ENCODE measurements around the gene STON2. TPM values are rescaled to one million over a fixed set of nuclear protein-coding genes. Genes with fewer than 3 reads are reported as not detected.
A peak's percentile ranks its signal among the peaks of the same experiment; 100 is the strongest.
"Not testable (repeated sequence)": the region's sequence is repeated elsewhere in the genome, so short reads cannot be mapped to it uniquely, and the experiment has no call there.

Gene STON2
- polyA plus RNA-seq, 1 donor, result 62.3 TPM

DNA sequence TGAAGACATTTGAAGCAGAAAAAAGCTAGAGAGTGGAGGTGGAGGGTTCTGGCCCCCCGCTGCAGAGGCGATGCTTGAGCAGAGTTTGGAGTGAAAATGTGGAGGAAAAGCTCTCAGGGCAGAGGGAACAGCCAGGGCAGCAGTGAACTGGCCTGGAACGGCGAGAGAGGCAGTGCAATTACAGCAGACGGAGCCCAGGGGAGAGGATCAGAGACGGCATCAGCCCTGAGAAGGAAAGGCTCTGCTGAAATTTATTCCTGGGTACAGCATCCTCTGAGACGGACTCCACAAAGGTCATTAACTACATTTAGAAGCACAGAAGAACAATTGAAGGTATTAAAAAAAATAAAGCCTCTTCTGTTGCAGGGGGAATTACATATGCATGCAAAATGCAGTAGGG is 14.2 kb downstream of the STON2 start:
- DNase-seq, result no peak

DNA sequence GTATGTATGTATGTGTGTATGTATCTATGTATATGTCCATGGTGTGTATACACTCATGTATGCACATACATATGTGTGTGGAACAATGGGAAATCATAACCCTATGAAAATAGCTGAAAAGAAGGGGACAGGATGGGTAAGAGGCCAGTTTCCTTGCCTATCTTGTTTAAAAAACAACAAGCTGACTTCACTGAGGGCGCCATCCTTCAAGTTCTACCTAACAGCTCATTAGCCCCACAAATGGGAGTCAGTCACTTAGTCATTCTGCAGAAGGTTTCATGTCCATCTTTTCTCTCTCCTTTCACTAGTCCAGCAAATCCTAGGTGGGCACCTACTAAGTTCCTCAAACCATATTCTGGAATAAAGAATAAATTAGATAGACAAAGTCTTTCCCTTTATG is 14.7 kb downstream of the STON2 start:
- no peak for DNase-seq

DNA sequence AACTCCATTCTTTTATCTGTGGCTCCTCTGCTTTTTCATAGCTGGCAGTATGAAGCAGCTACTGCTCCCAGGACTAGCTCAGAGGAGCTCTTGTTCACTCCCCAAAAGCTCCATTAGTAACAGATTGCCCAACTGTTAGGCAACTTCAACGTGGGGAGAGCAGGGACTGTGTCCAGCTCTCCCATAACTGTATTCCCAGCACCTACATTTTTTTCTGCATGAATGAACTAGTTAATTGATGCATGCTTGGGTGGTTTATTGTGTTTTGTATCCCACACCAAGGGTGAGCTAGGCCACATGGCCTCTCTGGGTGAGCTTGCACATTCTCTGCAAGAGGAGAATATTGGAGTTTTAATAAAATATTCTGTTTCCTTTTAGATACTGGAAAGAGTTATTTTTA is 15.2 kb downstream of the STON2 start:
- peak; percentile 57 for DNase-seq

DNA sequence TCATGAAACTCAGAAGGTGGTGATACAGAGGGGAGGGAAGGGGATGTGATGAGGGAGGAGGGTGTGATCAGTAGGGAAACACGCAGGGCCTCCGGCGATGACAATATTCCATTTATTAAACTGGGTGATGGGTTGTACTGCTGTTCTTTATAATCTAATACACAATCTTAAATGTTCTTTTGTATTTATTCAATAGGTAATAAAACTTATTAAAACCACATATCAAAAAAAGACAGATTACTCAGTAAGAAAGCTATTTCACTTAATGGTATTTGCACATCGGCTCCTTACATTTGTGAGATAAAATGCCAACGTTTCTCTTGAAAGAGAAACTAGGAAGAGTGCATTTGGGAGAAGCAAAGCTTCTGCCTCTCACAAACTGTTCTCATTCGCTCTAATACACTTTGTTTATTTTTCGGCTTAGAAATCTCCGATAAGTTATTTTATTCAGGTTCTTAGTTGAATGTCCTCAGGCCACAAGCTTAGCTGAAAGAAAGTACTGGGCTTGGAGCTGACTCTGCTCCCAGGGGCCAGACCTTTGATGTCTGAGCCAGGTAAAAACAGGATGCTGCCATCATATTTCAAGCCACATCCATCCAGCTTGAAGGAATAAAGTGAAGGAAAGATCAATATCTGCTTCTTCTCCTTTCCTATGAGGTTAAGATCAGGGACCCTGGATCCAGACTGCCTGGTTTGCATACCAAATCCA is 17.5 kb downstream of the STON2 start:
- no peak for DNase-seq

DNA sequence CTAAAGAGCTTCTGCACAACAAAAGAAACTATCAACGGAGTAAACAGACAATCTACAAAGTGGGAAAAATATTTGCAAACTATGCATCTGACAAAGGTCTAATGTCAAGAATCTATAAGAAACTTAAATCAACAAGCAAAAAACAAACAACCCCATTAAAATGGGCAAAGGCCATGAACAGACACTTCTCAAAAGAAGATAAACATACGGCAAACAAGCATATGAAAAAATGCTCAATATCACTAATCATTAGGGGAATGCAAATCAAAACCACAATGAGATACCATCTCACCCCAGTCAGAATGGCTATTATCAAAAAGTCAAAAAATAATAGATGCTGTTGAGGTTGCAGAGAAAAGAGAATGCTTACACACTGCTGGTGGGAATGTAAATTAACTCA is 20.1 kb downstream of the STON2 start:
- DNase-seq, result not testable (repeated sequence)

DNA sequence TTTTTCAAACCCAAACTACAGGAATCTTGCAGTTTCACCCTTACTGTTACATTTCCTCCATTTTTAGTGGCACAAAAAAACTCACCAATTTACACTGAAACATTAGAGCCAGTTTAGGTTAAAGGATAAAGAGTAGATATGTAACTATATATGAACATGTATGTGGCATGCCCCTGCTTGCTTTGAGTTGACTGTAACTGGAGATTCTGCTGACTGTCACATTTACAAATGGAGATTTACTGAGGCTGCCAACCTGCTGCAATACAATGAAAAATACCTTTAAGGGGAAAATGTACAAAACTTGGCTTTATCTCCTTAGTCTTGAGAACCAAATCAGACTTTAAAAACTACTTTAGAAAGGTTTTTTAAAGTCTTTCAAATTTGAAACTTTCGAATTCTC is 28.3 kb downstream of the STON2 start:
- DNase-seq, result no peak

DNA sequence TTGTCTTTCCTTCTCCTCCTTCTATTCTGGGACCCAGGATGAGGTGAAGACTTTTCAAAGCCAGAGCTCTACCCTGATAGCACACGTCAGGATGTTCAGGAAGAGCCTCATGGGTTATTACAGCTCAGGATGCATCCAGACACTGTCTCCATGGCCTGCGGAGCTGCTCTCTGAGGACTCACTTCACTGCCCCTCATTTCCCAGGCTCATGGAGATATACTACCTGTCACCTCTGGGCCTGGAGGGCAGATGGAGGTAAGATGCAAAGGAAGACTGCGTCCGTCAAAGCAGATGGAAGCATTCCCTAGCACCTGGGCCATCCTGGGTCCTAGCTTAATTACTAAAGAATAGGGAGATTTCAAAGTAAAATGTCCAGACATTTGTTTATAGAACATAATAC is 32.6 kb downstream of the STON2 start:
- no peak for DNase-seq

DNA sequence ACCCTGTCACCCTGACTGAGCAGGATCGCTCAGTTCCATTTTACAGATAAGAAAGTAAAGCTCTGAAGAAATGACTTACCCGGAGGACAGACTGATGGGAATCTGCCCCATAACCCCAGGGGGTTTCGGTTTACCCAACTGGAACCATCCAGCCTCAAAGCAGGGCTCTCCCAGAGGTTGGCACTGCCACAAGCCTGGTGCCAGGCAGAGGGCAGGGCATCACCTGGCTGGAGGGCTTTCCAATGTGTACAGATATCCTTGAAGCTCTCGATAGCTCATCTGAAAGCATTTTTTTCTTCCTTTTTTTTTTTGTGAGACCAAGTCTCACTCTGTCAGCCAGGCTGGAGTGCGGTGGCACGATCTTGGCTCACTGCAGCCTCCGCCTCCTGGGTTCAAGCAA is 33.2 kb downstream of the STON2 start:
- DNase-seq, result no peak

DNA sequence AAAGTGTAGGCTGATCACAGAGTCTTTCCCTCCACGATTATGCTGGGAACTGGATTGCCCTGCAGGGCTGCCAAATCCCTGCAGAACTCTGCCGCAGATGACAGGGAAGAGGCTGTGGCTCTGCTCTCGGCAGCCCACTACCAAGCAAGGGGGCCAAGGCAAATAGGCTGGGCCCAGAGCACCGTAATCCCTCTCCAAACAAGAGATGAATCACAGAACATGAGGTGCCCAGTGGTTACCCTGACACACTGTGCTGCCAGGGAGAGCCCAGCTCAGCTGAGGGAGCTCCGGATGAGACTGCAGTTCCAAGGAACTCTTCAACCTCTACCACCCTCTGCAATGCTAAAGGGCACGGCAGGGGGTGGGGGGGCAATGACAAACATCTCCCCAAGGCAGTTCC is 33.9 kb downstream of the STON2 start:
- no peak for DNase-seq

DNA sequence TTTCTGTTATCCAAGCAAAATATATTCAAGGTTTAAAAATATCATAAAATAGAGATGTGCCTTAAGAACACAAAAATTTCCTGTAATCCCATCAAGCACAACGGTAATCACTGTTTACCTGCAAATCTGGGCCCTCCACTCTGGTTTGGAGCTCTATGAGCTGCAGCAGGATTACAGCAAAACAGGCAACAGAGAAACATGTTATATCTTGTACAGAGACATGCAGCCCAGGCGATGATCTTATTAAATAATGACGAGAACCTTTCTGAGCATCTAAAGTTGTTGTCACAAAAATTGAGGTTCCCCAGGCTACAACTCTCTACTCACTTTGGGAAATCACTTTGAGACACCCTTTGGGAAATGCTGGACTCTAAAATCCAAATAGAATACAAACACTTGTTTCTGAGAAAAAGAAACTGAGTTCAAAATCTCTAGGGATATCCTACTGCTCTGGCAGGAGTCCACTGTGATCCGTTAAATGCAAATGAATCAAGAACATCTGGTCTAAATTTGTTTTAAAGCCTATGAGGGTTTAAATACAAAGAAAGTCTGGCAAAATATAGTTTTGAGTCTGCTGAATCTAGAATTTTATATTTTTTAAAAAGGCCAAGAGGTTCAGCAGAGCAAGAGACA is 36.3 kb downstream of the STON2 start:
- no peak for DNase-seq

DNA sequence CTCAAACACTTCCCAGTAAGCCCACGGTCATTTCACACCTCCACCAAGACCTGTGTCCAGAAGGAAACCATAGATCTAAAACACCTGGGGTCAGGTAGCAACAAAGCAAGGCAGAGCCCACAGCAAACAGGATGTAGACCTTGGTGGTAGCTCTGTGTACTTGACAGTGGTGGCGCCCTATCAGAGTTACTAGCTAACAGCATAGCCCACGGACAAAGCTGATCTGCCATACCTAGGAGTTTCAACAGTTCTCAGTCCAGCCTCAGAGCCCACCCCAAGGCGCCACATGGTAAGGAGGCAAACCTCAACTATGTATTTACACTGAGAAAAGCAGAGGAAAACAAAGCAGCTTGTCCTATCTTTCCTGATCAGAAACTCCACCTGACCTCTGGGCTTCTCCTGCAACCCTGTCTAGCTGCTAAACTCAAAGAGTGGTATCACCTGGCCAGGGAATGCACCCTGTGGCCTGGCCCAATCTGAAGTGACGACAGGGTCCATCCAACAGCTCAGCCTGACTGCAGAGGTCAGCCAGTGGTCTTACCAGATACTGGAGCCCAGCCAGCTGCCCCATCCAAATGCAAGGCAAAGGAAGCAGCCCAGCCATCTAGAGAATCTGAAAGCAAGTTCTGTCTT is 46.3 kb downstream of the STON2 start:
- DNase-seq, result no peak

DNA sequence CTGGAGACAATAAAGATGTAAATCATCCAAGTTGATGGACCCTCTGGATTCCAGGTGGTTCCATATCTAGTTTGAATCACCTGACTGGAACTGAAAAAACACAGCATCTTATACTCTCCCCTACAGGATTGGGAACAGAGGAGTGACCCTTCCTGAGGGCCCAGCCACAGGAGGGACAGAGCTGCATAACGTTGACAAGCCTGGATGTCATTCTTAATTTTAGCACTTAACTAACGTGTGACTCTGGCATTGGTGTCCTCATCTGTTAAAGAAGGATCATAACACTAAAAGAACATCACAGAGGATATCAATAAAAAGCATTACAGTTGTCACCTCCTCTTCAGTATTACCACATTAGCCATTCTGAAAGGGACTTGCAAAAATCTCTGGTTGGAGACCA is 47.7 kb downstream of the STON2 start:
- no peak for DNase-seq

DNA sequence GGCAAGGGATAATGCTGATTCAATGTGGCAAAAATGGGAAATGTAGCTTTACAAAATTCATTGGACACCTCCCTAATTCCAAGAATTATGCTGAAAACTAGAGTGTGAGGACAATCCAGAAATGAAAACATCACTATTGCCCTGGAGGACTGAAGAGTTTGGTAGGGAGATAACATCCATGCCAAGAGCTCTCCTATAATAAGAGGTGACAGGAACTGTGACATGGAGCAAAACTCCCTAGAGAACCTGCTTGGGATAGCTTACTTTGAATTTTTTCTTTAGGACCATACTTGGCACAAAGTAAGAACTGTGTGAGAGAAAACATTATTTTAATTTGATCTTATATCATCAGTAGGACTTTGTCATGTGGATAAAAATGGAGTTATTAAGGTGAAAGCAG is 48.9 kb downstream of the STON2 start:
- no peak for DNase-seq

DNA sequence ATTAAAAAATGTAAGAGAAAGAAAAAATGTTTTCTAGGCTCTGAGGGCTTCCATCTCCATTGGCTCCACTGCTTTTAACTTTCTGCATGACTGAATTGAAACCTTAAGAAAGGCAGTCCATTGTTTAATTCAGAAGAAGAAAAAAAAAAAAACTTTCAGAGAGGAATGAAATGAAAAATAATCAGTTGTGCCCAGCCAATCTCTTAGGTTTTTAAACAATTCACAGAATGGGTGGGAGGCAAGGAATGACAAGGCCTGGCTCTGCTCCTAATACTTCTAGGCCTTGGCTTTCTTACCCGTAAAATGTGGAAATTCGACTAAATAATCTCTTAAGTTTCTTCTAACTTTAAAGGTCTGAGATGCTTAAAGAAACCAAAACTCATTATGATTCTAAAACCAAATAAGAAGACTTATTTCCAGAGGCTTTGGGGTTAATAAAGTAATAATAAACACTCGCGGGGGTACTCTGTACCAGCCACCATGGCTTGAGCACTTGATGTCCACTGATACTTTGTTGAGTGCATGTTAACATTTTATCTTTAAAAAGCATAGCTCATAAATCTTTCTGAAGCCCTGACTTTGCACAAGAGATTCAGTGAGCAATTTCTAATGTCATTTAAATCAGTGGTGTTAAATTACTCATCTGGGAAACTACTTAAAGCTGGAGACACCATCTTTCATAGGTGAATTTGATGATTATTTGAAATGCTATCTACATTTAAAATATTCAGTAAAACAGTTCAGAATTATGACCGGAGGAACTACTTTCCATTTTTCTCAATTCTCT is 49.6 kb downstream of the STON2 start:
- no peak for DNase-seq

DNA sequence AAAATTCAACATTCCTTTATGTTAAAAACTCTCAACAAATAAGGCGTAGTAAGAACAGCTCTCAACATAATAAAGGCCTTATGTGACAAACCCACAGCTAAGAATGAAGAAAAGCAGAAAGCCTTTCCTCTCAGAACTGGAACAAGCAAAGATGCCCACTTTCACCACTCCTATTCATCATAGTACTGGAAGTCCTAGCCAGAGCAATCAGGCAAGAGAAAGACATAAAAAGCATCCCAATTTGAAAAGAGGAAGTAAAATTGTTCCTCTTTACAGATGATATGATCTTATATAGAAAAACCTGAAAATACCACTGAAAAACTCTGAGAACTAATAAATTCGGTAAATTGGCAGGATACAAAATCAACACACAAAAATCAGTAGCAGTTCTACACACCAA is 52.1 kb downstream of the STON2 start:
- no peak for DNase-seq

DNA sequence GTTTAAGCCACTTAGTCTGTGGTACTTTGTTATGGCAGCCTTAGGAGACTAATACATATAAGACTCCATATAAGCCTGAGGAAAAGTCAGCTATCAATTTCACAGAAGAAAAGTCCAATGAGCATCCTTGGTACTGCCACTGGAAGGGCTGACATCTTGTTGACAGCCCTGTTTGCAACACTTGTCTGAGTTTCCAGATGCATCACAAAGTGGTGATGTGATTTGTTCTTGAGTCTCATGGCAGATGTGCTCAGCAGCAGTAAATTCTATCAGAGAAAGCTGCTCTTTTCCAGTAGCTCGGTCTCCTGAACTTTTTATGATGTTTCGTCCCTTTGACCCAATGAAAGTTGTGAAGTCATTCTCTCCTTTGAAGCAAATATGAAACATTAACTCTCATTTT is 54.3 kb downstream of the STON2 start:
- no peak for DNase-seq

DNA sequence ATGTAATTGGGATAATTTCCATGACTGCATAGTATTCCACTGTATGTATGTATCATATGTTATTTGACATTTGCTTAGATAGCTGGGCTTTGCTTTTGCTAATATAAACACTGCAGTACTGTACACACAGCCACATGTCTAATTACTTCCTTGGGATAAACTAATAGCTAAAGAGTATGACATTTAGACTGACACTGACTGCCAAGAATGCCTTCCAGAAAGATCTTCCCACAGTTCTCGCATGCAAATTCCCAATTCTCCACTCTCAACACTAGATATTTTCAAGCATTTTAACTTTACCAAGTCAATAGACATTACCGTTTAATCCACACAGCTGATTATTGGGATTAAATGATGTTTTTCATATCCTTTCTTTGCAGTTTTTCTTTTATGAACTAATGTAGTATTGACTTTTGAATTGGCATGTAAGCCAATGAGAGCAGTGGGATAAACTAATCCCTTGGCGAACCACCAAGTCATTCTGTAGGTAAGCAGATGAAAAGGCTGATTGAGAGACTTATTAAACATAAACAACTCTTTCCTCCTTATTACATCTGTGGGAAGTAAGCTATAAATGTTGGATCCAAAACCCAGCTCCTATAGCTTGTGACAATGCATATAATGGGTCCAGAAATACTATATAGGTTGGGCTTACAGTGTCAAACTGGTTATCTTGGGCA is 55.5 kb downstream of the STON2 start:
- no peak for DNase-seq

DNA sequence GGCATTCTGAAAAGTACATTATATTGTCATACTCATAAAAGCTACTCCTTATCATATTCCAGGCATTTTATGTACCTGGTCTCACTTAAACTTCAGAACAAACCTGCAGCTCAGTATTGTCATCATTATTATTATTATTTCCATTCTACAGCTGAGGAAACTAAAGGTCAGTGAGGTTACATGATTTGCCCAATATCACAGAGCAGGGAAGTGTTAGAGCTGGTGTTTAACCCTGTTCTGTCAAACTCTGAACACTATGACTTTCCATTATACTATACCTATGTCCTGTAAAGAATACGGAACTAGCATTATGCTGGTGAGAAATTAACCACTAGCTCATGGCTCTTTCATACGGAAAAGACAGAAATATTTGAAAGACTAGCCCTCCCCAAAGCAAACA is 56.4 kb downstream of the STON2 start:
- no peak for DNase-seq

DNA sequence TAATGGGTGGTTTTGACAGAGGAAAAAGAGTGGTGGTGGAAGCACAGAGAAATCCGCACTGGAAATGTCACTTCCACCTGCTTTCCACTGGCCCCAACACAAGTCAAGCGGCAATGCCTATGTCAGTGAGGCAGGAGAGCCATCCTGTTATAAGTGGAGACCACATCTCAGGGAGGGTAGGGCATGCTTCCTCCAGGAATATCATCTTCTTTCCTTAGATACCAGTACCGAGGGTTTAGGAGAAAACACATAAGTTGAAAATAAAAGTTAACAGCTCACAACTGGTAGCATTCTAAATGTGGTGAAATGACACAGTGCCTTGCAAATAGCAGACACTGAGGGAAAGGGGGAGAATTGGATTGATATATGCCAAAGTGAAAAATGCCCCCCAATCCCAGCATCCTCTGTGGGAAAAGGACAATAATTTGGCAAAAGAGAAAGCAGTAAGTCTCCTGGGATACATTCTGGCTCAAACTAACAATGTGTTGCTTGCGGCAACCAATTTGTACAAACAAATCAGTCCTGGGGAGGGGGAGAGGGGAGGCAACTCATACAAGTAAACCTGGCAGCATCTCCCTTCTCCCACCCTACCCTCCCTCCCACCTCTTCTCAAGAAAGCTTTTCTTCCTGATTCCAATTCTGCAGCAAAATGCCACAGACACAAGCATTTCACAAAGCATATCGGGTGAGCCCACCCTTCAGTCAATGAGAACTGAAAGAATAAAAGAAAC is 57.1 kb downstream of the STON2 start:
- DNase-seq, result no peak

DNA sequence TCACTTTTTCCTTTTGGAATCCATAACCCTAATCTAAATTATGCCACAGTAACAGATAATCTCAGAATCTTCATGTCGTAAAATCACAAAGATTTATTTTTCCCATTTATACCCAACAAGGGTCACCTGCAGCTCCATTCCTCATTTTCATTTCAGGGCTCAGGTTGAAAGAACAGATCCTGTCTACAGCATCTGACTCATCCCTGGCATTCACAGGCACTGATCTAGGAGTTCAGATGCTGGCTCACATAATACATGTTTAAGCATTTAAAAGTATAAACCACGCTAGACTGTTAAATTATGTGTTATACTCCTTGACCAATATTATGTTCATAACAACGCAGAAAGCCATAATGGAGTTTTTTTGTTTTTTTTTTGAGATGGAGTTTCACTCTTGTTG is 58.3 kb downstream of the STON2 start:
- DNase-seq, result no peak

DNA sequence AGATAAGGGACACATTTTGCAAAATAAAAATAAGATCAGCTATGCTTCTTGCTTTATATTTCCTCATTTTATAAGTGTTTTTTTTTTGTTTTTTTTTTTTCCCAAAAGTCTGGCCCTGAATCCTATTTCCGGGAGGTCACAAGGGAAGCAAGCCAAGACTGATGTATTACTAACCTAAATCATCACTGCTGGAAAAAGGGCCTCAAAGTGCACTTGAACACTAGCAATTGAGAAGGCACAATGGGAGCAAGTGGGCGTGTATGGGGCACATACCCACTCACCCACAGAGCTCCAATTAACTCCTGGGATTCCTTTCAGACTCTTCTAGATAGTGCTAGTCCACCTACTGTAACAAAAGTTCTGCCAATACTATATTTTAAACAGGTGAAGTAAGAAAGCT is 58.8 kb downstream of the STON2 start:
- no peak for DNase-seq

DNA sequence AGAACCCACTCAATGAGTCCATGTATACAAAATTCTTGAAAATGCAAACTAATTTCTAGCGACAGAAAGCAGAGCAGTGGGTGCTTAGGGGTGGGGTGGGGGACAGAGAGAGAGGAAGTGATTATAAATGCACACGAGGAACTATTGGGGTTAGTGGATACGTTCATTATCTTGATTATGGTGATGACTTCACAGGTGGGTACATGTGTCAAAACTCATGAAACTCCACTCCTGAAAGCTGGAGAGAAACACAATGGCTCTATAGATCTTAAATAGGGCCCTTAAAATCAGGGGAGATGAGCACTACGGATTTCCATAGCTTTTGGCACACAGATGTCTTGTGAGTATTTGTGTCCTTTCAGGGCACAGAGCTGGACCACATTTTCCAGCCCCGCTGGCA is 59.9 kb downstream of the STON2 start:
- DNase-seq, result no peak
